Gastroesophageal sphincter (tissue), 3 donors: Measurements from ENCODE around the gene GFM1.

Experiments
- CTCF ChIP-seq, 4 experiments: fragments of 200-600 bp in 2 of 4; fragments of 450-650 bp in 2 of 4; sonication (generic) in 1 of 4; IDR thresholded peaks; one replicate each; pipeline ENCODE4 v1.5.1; 2017 to 2019; ENCODE audit warnings: antibody characterized with exemption in 4 of 4, mild to moderate bottlenecking in 2 of 4, moderate library complexity in 2 of 4
- EP300 ChIP-seq: sonication (generic); formaldehyde crosslinking; IDR thresholded peaks from one replicate; pipeline ENCODE4 v1.6.1; 2017; ENCODE audit warnings: antibody characterized with exemption, mild to moderate bottlenecking

GRCh38 chr3:158685159-158685558 lies 40.8 kb downstream of the GFM1 start:
- no peak for TF ChIP-seq CTCF (IDR thresholded peaks at IDR 0.05)
- TF ChIP-seq EP300 = no peak
